Hematopoietic multipotent progenitor cell treated with erythropoietin and hydrocortisone succinate and interleukin-3 and kit ligand, for 6 days (in vitro differentiated cells): ENCODE measurements around the gene KCNE4.

ENCODE experiments used
- DNase-seq: peaks from one replicate; pipeline ENCODE4 v3.0.0-alpha.2; 2015

The KCNE4 gene

GRCh38 chr2:223041527-223042109 lies 10.4 kb upstream of the KCNE4 start:
- peak; percentile 4 for DNase-seq

DNA sequence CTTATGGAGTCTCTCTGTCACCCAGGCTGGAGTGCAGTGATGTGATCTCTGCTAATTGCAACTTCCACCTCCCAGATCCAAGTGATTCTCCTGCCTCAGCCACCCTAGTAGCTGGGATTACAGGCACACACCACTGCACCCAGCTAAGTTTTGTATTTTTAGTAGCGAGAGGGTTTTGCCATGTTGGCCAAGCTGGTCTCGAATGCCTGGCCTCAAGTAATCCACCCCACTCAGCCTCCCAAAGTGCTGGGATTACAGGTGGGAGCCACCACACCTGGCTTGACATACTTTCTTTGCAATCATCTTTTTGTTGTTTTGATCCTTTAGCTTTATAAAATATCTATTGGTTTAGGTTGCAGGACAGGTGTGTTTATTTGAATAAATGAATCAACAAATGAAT lies 9.7 kb upstream of the KCNE4 start:
- no peak for DNase-seq

DNA sequence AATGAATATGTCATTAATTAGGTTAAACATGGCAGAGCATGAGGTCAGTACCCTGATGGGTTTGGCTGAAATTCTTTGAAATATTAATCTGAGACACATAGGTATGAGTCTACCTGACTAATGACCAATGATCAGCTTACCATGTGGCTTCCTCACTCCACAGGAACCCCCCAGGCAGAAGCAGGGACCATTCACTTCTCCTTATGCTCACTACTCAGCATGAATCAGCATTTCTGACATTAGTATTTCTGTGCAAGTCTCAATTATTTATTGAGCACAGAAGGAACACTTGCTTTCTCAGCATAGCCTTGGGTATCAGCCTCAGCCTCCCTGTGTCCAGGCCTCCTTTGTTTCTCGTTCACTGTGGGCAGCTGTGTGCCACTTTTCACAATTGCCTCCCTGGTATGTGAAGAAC lies 9.3 kb upstream of the KCNE4 start:
- peak; percentile 39 for DNase-seq

- DNase-seq = peak; percentile 32
Observed at GRCh38 chr2:223043164-223043941, 8.6 kb upstream of the KCNE4 start.

GRCh38 chr2:223044092-223044836 lies 7.7 kb upstream of the KCNE4 start:
- DNase-seq = peak; percentile 93

DNA sequence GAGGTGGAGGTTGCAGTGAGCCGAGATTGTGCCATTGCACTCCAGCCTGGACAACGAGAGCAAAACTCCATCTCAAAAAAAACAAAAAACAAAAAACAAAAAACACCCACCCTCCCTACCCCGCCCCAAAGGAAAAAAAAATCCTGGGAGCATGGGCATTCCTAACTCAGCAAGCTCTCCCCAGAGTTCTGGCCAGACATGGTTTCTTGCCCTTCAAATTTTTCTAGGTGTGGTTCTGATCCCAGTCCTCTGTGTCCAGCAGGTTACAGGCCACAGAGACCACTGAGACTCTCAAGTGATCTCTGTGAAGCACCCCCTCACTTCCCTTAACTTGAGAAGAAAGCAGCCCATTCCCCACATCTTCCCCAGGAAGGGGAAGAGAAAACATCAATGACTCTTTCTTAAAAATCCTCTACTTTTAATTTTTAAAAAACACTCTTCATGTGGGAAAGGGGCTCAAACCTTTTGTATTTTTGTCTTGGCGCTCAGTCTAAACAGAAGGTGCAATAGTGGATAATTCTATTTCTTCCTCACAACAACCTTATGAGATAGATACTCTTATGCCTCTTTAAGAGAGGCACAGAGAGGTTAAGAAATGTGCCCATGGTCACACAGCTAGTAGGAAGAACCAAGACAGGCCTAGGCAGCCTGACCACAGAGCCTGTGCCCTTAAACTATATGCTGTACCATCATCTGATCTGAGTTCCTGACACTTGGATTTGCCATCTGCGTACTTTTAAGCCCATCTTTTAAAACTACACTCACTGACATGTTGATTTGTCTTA lies 6.9 kb upstream of the KCNE4 start:
- DNase-seq = no peak

- DNase-seq = no peak
Observed at GRCh38 chr2:223046470-223047040, 5.4 kb upstream of the KCNE4 start.

- no peak for DNase-seq
Observed at GRCh38 chr2:223047260-223047761, 4.7 kb upstream of the KCNE4 start.

DNA sequence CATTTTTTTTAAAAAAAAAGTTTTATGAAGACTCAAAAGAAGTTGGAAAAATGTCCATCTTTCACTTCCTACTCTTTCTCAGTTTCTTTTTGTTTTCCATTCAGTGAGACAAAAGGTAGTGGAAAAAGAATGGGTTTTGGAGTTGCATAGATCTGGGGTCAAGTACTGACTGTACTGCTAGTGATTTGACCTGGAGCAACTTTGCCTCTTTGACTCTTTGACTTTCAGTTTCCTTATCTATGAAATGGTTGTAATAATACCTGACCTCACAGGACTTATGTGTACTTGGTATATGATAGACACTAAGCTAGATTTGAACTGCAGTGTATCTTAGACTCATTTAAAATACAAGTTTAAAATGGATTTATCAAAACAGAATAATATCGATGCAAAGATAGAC lies 3.5 kb upstream of the KCNE4 start:
- no peak for DNase-seq

DNA sequence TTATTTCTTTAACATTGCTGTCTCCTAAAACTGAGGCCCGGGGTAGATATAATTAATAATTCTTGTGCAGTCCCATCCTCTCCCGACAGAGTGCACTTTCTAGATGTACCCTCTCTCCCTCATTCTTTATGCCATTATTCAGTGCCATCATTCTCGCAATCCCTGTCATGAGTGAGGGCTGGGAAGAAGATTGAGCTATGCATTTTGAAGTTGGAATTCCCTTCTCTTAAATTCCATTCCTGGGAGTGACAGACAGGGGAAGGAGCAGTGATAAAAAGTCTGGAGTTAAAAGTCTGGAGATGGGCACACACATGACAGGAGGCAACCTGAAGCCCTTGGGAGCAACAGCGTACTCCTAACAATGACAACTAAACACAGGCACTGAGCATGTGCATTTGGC lies 2.6 kb upstream of the KCNE4 start:
- DNase-seq = no peak

DNA sequence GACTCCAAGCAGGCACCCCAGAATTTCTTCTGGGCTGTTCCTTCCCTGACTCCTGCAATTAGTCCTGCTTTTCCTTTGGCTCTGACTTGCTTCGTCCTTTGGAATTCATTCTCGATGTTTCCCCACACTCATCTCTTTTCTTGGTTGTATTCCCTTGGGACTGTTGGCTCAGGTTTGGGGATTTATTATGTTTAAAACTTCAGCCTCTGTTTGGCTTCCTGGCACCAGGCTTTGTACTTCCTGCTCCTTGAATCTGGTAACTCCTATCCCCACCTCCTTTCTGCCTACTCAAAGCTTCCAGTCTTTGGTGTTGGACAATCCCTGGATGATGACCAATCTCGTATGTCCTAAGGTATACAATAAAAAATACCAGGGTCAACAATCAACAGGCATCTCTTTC lies 1.8 kb upstream of the KCNE4 start:
- no peak for DNase-seq

GRCh38 chr2:223050900-223051504 lies 988 bp upstream of the KCNE4 start:
- no peak for DNase-seq

- no peak for DNase-seq
Observed at GRCh38 chr2:223052548-223053483, 826 bp downstream of the KCNE4 start.

DNA sequence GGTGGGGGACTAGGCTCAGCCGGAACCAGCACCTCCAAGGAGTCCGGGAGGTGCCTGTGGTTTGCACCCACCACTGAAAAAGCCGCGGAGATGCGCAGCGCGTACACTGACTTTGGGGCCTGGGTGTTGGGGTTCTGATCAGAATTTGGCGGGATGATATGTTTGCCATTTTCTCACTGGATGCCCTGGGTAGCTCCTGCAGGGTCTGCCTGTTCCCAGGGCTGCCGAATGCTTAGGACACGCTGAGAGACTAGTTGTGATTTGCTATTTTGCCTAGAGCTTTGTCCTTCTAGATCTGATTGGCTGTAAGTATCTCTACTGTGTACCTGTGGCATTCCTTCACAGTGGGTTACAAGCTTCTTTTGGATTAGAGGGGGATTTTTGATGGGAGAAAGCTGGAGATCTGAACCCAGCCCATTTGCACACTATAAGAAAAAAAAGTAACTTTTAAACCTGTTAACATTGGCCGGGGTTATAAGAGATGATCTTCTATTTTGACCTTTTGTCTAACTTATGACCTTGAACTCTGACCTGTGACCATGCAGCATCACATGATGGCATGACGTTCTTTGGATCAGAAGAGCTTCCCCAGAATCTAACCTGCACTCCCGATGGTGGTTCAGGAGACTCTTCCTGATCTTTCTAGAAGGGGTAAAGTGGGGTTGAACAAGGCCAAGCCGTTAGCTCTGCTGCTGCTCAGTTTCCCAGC lies 1.6 kb downstream of the KCNE4 start:
- no peak for DNase-seq

GRCh38 chr2:223054193-223054781 lies 2.3 kb downstream of the KCNE4 start:
- no peak for DNase-seq

- DNase-seq = peak; percentile 29
Observed at GRCh38 chr2:223055140-223055539, 3.1 kb downstream of the KCNE4 start.

DNA sequence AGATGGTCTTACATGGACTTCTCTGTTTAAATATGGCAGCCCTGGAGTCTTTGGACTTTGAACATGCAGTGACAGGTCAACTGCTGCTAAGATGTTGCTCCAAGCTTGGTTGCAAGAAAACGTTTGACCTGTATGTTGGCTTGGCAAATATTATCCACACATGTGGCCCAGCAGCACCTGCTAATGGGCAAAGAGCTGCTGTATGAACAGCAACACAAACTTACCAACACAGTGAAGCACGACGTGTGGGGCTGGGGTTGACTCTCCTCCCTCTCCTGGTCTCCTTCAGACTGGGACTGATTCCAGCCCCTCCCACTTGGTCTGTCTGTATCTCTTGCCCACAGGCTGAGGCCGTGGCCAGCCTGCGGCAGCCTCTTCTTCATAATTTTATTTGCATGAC lies 3.8 kb downstream of the KCNE4 start:
- peak; percentile 44 for DNase-seq

DNA sequence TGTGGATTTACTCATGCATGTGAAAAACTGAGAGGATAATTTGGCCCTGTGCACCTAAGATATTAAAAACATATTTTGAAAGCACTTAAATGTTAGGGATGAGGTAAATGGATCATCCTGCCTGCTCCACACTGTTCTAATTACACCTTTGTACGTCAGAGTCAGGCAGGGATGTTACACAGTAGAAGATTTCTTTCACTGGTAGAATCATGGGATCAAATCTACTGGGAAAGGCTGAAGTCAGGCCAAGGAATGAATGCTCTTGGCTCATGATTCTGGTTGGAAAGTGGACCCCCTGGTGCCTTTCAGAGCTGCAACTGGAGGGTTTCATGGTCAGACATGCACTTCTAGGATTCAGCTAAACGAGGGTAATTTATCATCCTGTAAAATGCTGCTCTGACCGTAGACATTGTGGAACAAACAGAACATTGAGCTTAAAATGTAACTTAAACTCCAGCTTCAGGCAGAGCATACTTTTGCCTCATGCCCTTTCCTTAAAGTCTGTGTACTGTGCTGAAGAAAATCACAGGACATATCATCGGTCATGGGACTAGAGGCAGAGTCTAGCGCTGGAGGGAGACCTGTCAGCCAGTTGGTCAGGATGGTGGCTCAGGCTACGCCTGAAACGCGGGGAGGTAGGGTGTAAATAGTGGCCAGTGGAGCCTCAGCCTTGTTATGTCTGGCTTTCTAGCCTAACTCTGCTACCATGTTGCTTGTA lies 4.9 kb downstream of the KCNE4 start:
- no peak for DNase-seq

GRCh38 chr2:223057569-223057968 lies 5.6 kb downstream of the KCNE4 start:
- DNase-seq = no peak
